ENCODE data around the gene KCNIP1. TPM values are rescaled to one million over a fixed set of nuclear protein-coding genes. Genes with fewer than 3 reads are reported as not detected.

KCNIP1 gene
- total RNA-seq, 4 donors from 2014 or later: 4.8 to 9.2 (median 7.3) TPM; not detected in 1

DNA sequence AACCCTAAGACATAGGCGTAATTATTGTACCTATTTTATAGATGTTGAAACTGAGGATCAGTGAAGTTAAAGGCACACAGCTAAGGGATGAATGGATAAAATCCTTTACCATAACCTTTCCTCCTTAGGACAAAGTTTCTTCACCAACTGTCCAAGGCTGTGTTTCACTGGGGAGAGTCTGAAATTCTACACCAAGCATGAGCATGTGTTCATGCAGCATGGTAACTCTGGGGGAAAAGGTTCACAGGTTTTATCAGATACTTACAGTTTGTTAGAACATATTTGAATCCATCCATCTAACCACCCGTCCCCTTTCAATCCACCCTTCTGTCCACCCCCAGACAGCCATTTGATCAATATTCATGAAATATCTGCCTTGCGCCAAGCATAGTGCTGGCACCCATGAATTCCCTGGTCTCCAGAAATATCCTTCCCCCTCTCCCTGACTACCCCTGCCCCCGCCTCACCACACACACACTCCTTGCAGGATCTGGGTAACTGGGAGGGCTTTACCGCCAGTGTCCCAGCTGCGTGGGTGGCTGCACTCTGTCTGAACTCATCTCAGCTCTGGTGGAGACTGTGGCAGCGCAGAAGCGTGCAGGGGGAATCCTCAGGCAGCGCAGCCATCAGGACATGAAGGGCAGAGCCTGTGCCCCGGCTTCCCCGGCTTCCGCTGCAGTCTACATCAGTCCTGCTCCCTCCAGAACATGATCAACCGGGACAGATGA lies 6.3 kb upstream of the KCNIP1 start:
- WGBS, 2 donors: 27 to 43% methylated on average over 13 of the region's 13 CpGs
- peaks cover 0 to 17% (median 0%) of the 10 kb centered on the region in 4 donors for H3K4me1 ChIP-seq
- TF ChIP-seq EP300 (IDR thresholded peaks at IDR 0.05) (no peak), CTCF (IDR thresholded peaks at IDR 0.05) (no peak), POLR2A (IDR thresholded peaks at IDR 0.05) (no peak)
- no peak overlapping the region for H3K27ac ChIP-seq
- H3K27me3 ChIP-seq: peaks cover 0 to 6% of the 10 kb centered on the region in 2 donors
- peaks cover 0 to 6% (median 0%) of the 10 kb centered on the region in 4 donors for H3K9me3 ChIP-seq
- H3K36me3 ChIP-seq: no peaks in the 10 kb centered on the region
- H3K4me3 ChIP-seq: no peak overlapping the region
- no peak for DNase-seq (ENCODE audit: low spot score in 2 of 2)

DNA sequence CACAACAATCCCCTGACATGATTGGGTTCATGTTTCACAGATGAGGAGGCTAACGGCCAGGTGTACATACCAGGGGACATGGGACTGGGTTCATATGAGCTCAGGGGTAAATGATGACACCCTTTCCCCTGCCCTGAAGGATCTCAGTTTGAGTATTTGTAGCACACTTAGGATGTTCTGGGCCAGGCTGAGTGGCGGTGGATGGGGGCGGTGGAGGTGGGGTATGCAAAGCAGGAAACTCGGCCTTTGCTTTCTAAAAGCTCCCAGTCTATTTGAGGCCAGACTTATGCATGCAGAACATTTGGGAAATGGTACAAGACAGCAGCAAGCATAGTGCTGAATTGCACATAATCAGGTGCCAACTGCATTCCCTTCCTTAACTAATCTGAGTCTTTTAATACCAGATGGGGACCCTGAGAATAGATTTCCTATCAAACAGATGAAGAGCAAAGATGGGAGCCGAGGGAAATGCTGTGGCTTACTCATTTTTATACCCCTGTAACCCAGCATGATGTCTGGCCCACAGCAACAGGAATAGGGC lies 4.9 kb upstream of the KCNIP1 start:
- DNase-seq (ENCODE audit: low spot score in 2 of 2): no peak
- Histone ChIP-seq H3K9me3 (peaks cover 0 to 6% (median 0%) of the 10 kb centered on the region in 4 donors), H3K27me3 (peaks cover 0 to 11% of the 10 kb centered on the region in 2 donors), H3K4me1 (peaks cover 0 to 11% (median 0%) of the 10 kb centered on the region in 4 donors), H3K27ac (no peak overlapping the region), H3K4me3 (no peak overlapping the region), H3K36me3 (no peaks in the 10 kb centered on the region)
- TF ChIP-seq CTCF (IDR thresholded peaks at IDR 0.05) (no peak), EP300 (IDR thresholded peaks at IDR 0.05) (no peak)
- 76 to 82% methylated on average over 5 of the region's 5 CpGs for WGBS, 2 donors

DNA sequence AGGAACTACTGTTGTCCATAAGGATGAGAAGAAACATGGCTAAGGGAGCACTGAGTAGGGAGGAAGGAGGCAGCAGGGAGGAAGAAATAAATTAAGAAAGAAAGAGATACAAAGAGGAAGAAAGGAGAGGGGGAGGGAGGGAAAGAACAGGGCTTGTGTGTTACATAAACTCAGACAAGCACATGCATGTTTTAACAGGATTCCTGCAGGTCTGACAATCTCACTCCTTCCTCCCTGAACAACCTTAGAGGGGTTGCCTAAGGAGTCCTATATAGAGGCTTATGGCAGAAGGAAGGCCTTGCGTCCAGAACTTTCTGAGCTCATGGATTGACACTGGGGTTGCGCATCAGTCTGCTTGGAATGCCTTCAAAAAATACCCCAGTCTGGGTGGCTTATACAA lies 4.2 kb upstream of the KCNIP1 start:
- Histone ChIP-seq H3K4me1 (peaks cover 0 to 19% (median 0%) of the 10 kb centered on the region in 4 donors), H3K27ac (no peak overlapping the region), H3K4me3 (no peak overlapping the region), H3K27me3 (peaks cover 0 to 16% of the 10 kb centered on the region in 2 donors), H3K9me3 (peaks cover 0 to 6% (median 0%) of the 10 kb centered on the region in 4 donors), H3K36me3 (no peaks in the 10 kb centered on the region)
- no peak for DNase-seq (ENCODE audit: low spot score in 2 of 2)
- TF ChIP-seq CTCF (IDR thresholded peaks at IDR 0.05): no peak
- TF ChIP-seq POLR2A (IDR thresholded peaks at IDR 0.05): no peak
- TF ChIP-seq EP300 (IDR thresholded peaks at IDR 0.05): no peak
- 100% methylated on average over 2 of the region's 2 CpGs for WGBS, 2 donors

DNA sequence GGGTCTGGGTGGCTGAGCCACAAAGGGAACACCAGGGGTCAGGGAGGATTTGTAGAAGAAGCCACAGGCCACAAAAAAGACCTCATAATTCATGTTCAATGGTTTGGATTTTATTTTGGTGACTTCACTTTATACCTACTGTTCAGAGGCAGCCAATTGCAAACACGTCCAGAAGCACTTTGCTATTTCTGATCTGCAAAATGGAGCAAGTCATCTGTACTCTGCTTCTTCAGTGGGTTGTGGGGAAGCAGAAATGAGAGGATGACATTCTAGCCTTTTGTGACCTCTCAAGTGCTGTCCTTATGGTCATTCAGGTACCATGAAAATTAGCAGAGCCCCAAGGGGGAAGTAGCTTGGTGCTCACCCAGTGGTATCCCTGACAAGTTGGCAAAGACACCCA lies 2.5 kb upstream of the KCNIP1 start:
- Histone ChIP-seq H3K36me3 (no peaks in the 10 kb centered on the region), H3K27me3 (peaks cover 0 to 17% of the 10 kb centered on the region in 2 donors), H3K4me3 (no peak overlapping the region), H3K27ac (no peak overlapping the region), H3K9me3 (peaks cover 0 to 6% (median 0%) of the 10 kb centered on the region in 4 donors), H3K4me1 (peaks cover 0 to 19% (median 0%) of the 10 kb centered on the region in 4 donors)
- no peak for TF ChIP-seq CTCF (IDR thresholded peaks at IDR 0.05)
- no peak for TF ChIP-seq POLR2A (IDR thresholded peaks at IDR 0.05)
- TF ChIP-seq EP300 (IDR thresholded peaks at IDR 0.05): no peak
- DNase-seq (ENCODE audit: low spot score in 2 of 2): no peak
- 88 to 100% methylated on average over 1 of the region's 1 CpG for WGBS, 2 donors

DNA sequence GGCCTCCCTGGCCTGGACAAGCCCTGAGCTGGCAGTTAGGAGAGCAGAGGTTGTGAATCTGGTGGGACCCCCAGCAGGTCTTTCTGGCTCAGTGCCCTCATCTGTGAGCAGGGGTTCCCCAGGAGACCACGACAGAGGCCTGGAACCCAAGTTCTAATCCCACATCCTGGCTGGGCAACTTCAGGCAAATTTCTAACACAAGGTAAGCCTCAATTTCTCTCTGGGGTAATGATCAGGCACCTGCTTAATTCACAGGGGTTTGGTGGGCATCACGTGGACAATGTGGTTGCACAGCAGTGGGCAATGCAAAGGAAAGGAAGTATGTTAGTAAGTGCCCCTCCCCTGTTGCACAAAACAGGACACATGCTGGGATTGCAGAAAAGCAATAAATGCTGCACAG lies 1.9 kb upstream of the KCNIP1 start:
- WGBS, 2 donors: 86 to 94% methylated on average over 2 of the region's 2 CpGs
- TF ChIP-seq POLR2A (IDR thresholded peaks at IDR 0.05) (no peak), CTCF (IDR thresholded peaks at IDR 0.05) (no peak), EP300 (IDR thresholded peaks at IDR 0.05) (no peak)
- peaks cover 0 to 19% (median 0%) of the 10 kb centered on the region in 4 donors for H3K4me1 ChIP-seq
- no peak for DNase-seq (ENCODE audit: low spot score in 2 of 2)
- H3K4me3 ChIP-seq: no peak overlapping the region
- peaks cover 0 to 6% (median 0%) of the 10 kb centered on the region in 4 donors for H3K9me3 ChIP-seq
- H3K27me3 ChIP-seq: peaks cover 0 to 17% of the 10 kb centered on the region in 2 donors
- no peak overlapping the region for H3K27ac ChIP-seq
- no peaks in the 10 kb centered on the region for H3K36me3 ChIP-seq

Measured in tibial nerve (tissue), 4 donors.